Loucy (cell line): ENCODE measurements around the gene DLX5.

ENCODE experiments used
- H2AFZ ChIP-seq: fragments of 200-600 bp; sonication (generic); 2 replicates; pipeline ENCODE4 v1.6.0; 2016; ENCODE audit warnings: antibody characterized with exemption, mild to moderate bottlenecking, low read length, moderate library complexity
- H3F3A ChIP-seq: fragments of 200-600 bp; 2 replicates; pipeline ENCODE4 v1.6.0; 2016; ENCODE audit warnings: antibody characterized with exemption, low read depth, mild to moderate bottlenecking
- H3K27me3 ChIP-seq: fragments of 200-600 bp; sonication (generic); 2 replicates; pipeline ENCODE4 v1.6.1; 2014; ENCODE audit warnings: low read length, mild to moderate bottlenecking; ENCODE audit not compliant: insufficient read depth, poor library complexity, severe bottlenecking
- H3K36me3 ChIP-seq: fragments of 200-600 bp; sonication (generic); 2 replicates; pipeline ENCODE4 v1.6.1; 2016; ENCODE audit warnings: low read length; ENCODE audit not compliant: insufficient read depth
- H3K4me1 ChIP-seq: fragments of 200-600 bp; sonication (generic); 2 replicates; pipeline ENCODE4 v1.5.1; 2014; ENCODE audit warnings: low read length, mild to moderate bottlenecking; ENCODE audit not compliant: insufficient read depth, poor library complexity, severe bottlenecking
- H3K4me2 ChIP-seq: fragments of 200-600 bp; sonication (generic); 2 replicates; pipeline ENCODE4 v1.6.0; 2014; ENCODE audit warnings: antibody characterized with exemption, low read length, low read depth, mild to moderate bottlenecking; ENCODE audit not compliant: poor library complexity, severe bottlenecking
- H3K4me3 ChIP-seq: fragments of 200-600 bp; sonication (generic); 2 replicates; pipeline ENCODE4 v1.5.1; 2014; ENCODE audit warnings: low read length, mild to moderate bottlenecking, mixed read lengths; ENCODE audit not compliant: poor library complexity, severe bottlenecking
- H3K79me2 ChIP-seq: fragments of 200-600 bp; sonication (generic); 2 replicates; pipeline ENCODE4 v1.6.1; 2014; ENCODE audit warnings: low read length; ENCODE audit not compliant: insufficient read depth
- H3K9ac ChIP-seq: fragments of 200-600 bp; sonication (generic); 2 replicates; pipeline ENCODE4 v1.6.0; 2014; ENCODE audit warnings: mild to moderate bottlenecking, low read depth, low read length, moderate library complexity; ENCODE audit not compliant: poor library complexity, severe bottlenecking
- H3K9me2 ChIP-seq: fragments of 200-600 bp; sonication (generic); replicated peaks from 2 replicates; pipeline ENCODE4 v1.6.1; 2016; ENCODE audit warnings: low read depth, low read length, mixed read lengths
- H3K9me3 ChIP-seq: fragments of 200-600 bp; sonication (generic); 2 replicates; pipeline ENCODE4 v1.6.1; 2014; ENCODE audit warnings: mild to moderate bottlenecking, antibody characterized with exemption, low read length, low read depth; ENCODE audit not compliant: insufficient read depth
- H4K20me1 ChIP-seq: fragments of 200-600 bp; sonication (generic); 2 replicates; pipeline ENCODE4 v1.6.0; 2014; ENCODE audit warnings: antibody characterized with exemption, low read length, mild to moderate bottlenecking; ENCODE audit not compliant: insufficient read depth, poor library complexity, severe bottlenecking
- CTCF ChIP-seq: fragments of 200-600 bp; sonication (generic); conservative IDR thresholded peaks from 2 replicates; pipeline ENCODE4 v1.5.1; 2014; ENCODE audit warnings: mild to moderate bottlenecking, antibody characterized with exemption, low read length
- EZH2phosphoT487 ChIP-seq: fragments of 200-600 bp; IDR thresholded peaks from 2 replicates; pipeline ENCODE4 v1.6.1; 2018; ENCODE audit warnings: antibody characterized with exemption, mild to moderate bottlenecking, moderate library complexity, borderline replicate concordance

Gene DLX5

GRCh38 chr7:97018791-97019531 is 5.7 kb downstream of the DLX5 start:
- H3K79me2 ChIP-seq: no peaks in the 10 kb centered on the region
- no peak overlapping the region for H3K4me2 ChIP-seq
- H3K4me3 ChIP-seq: no peak overlapping the region
- H3F3A ChIP-seq: no peaks in the 10 kb centered on the region
- H3K9ac ChIP-seq: no peak overlapping the region
- no peak overlapping the region for H2AFZ ChIP-seq
- no peaks in the 10 kb centered on the region for H4K20me1 ChIP-seq
- no peaks in the 10 kb centered on the region for H3K27me3 ChIP-seq
- H3K4me1 ChIP-seq: no peaks in the 10 kb centered on the region
- no peaks in the 10 kb centered on the region for H3K36me3 ChIP-seq
- no peaks in the 10 kb centered on the region for H3K9me3 ChIP-seq
- no peaks in the 10 kb centered on the region for H3K9me2 ChIP-seq
- no peak for TF ChIP-seq CTCF
- no peak for TF ChIP-seq EZH2phosphoT487

DNA sequence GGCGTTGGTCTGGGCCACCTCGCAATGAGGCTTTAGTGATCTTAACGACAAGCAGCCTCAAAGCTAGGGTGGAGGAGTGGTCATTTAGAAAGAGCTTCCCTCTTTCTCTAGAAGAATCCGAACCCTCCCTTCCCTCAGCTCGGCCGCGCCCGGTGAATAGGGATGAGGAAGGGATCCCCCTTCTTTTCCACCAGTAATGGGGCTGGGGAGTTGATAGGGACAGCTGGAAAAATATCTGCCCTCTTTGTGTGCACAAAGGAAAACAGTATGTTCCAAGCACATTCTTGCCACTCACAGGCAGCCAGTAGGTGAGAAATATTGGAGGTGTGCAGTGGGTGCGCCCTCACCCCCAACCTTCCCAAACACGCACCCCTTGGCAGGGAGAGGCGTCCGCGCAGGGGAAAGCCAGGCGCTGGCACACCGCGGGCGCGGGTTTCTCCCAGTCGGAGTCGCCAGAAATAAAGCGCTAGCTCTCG is 6.5 kb downstream of the DLX5 start:
- H3K9me2 ChIP-seq: no peaks in the 10 kb centered on the region
- H3K27me3 ChIP-seq: no peaks in the 10 kb centered on the region
- no peaks in the 10 kb centered on the region for H4K20me1 ChIP-seq
- no peaks in the 10 kb centered on the region for H3F3A ChIP-seq
- H3K9ac ChIP-seq: no peak overlapping the region
- TF ChIP-seq CTCF (no peak), EZH2phosphoT487 (no peak)
- H3K4me2 ChIP-seq: no peak overlapping the region
- no peak overlapping the region for H2AFZ ChIP-seq
- H3K36me3 ChIP-seq: no peaks in the 10 kb centered on the region
- no peaks in the 10 kb centered on the region for H3K79me2 ChIP-seq
- H3K4me3 ChIP-seq: no peak overlapping the region
- no peaks in the 10 kb centered on the region for H3K9me3 ChIP-seq
- no peaks in the 10 kb centered on the region for H3K4me1 ChIP-seq

- H4K20me1 ChIP-seq: no peaks in the 10 kb centered on the region
- H3K4me1 ChIP-seq: no peaks in the 10 kb centered on the region
- H3K79me2 ChIP-seq: no peaks in the 10 kb centered on the region
- TF ChIP-seq CTCF: no peak
- TF ChIP-seq EZH2phosphoT487: no peak
- no peaks in the 10 kb centered on the region for H3K27me3 ChIP-seq
- no peak overlapping the region for H3K4me2 ChIP-seq
- no peak overlapping the region for H2AFZ ChIP-seq
- H3K9me3 ChIP-seq: no peaks in the 10 kb centered on the region
- no peak overlapping the region for H3K9ac ChIP-seq
- no peaks in the 10 kb centered on the region for H3F3A ChIP-seq
- no peaks in the 10 kb centered on the region for H3K36me3 ChIP-seq
- H3K9me2 ChIP-seq: no peaks in the 10 kb centered on the region
- H3K4me3 ChIP-seq: no peak overlapping the region
Observed at GRCh38 chr7:97017192-97018125, 7.2 kb downstream of the DLX5 start.
